Upper lobe of right lung (tissue), 1 donor: ENCODE measurements around the gene TUFT1. TPM values are rescaled to one million over a fixed set of nuclear protein-coding genes. Genes with fewer than 3 reads are reported as not detected.

Experiments
- ATAC-seq: fragments of 200-7000 bp; cut with Tn5 transposase; one replicate; pipeline ENCODE4 v1.9.1; 2020; ENCODE audit warnings: mild to moderate bottlenecking, moderate library complexity
- DNase-seq: peaks from one replicate; pipeline ENCODE4 v3.0.0-alpha.2; 2020
- H3K27ac ChIP-seq: fragments of 200-600 bp; one replicate; pipeline ENCODE4 v1.8.0; 2022
- H3K27me3 ChIP-seq: fragments of 200-600 bp; one replicate; pipeline ENCODE4 v1.8.0; 2022; ENCODE audit warnings: mild to moderate bottlenecking
- H3K36me3 ChIP-seq: fragments of 200-600 bp; one replicate; pipeline ENCODE4 v1.8.0; 2022
- H3K4me1 ChIP-seq: fragments of 200-600 bp; one replicate; pipeline ENCODE4 v1.8.0; 2022
- H3K4me3 ChIP-seq: fragments of 200-600 bp; one replicate; pipeline ENCODE4 v1.8.0; 2022; ENCODE audit warnings: mild to moderate bottlenecking
- H3K9me3 ChIP-seq: fragments of 200-600 bp; one replicate; pipeline ENCODE4 v1.8.0; 2022
- CTCF ChIP-seq: fragments of 200-600 bp; IDR thresholded peaks from one replicate; pipeline ENCODE4 v1.8.0; 2022; ENCODE audit warnings: antibody characterized with exemption
- intact Hi-C: fragments of 100-400 bp; cut with DNase I; formaldehyde crosslinking; loops from one replicate; pipeline ENCODE4 v1.11.0; 2022
- total RNA-seq: library from RNA; stranded (reverse); fragmentation: NEBNext Ultra II Directional; extraction: Animal tissue kit (Norgen Biotek cat#: 25700); gene quantifications from one replicate; pipeline ENCODE4 v1.2.1, GENCODE V29; 2021
- donor health status: DM: no; HTN: yes; CAD: no; lungs with severe emphysema.

TUFT1 gene
- total RNA-seq, 1 donor from 2014 or later, result 13.3 TPM

- intact Hi-C loops, result no loop called here
- H3K4me3 ChIP-seq, result no peak overlapping the region
- H3K27me3 ChIP-seq, result no peaks in the 10 kb centered on the region
- TF ChIP-seq CTCF, result no peak
- DNase-seq (no peak), ATAC-seq (no peak)
- H3K27ac ChIP-seq, result no peak overlapping the region
- no peaks in the 10 kb centered on the region for H3K9me3 ChIP-seq
- H3K4me1 ChIP-seq, result peaks cover 17% of the 10 kb centered on the region
- no peaks in the 10 kb centered on the region for H3K36me3 ChIP-seq
These were observed 30.1 kb upstream of the TUFT1 start for GRCh38 chr1:151510020-151510405.

- no peak for TF ChIP-seq CTCF
- no peak for DNase-seq
- no peaks in the 10 kb centered on the region for H3K36me3 ChIP-seq
- peak overlapping the region; percentile 74 for H3K4me3 ChIP-seq
- ATAC-seq, result no peak
- no peaks in the 10 kb centered on the region for H3K27me3 ChIP-seq
- H3K9me3 ChIP-seq, result no peaks in the 10 kb centered on the region
- H3K4me1 ChIP-seq, result peaks cover 17% of the 10 kb centered on the region
- intact Hi-C loops, result no loop called here
- H3K27ac ChIP-seq, result peak overlapping the region; percentile 82
These were observed 29.5 kb upstream of the TUFT1 start for GRCh38 chr1:151510614-151510956.

GRCh38 chr1:151510957-151511635, 29.0 kb upstream of the TUFT1 start, which contains the start of gene CGN:
Gene CGN (plus strand): TSS chr1:151511387. CDS start chr1:151518520, 7,133 bp downstream.
- peak within 1 kb of the TSS; percentile 74 for H3K4me3 ChIP-seq
- no peak for TF ChIP-seq CTCF
- H3K27ac ChIP-seq, result peak within 1 kb of the TSS; percentile 82
- ATAC-seq (peak; percentile 89), DNase-seq (peak; percentile 95)
- H3K9me3 ChIP-seq, result no peaks in the 10 kb centered on the region
- intact Hi-C loops, result no loop called here
- no peaks in the 10 kb centered on the region for H3K27me3 ChIP-seq
- no peaks in the 10 kb centered on the region for H3K36me3 ChIP-seq
- H3K4me1 ChIP-seq, result peaks cover 17% of the 10 kb centered on the region

GRCh38 chr1:151511636-151512215, 28.4 kb upstream of the TUFT1 start:
- peak; percentile 78 for DNase-seq
- TF ChIP-seq CTCF, result no peak
- intact Hi-C loops, result no loop called here
- ATAC-seq, result peak; percentile 2
- H3K27me3 ChIP-seq, result no peaks in the 10 kb centered on the region
- peak overlapping the region; percentile 74 for H3K4me3 ChIP-seq
- H3K4me1 ChIP-seq, result peaks cover 17% of the 10 kb centered on the region
- peak overlapping the region; percentile 82 for H3K27ac ChIP-seq
- H3K36me3 ChIP-seq, result no peaks in the 10 kb centered on the region
- no peaks in the 10 kb centered on the region for H3K9me3 ChIP-seq

GRCh38 chr1:151512326-151512725, 27.8 kb upstream of the TUFT1 start:
- H3K27me3 ChIP-seq, result no peaks in the 10 kb centered on the region
- DNase-seq (no peak), ATAC-seq (no peak)
- H3K4me1 ChIP-seq, result peaks cover 17% of the 10 kb centered on the region
- intact Hi-C loops, result no loop called here
- H3K4me3 ChIP-seq, result peak overlapping the region; percentile 74
- no peaks in the 10 kb centered on the region for H3K36me3 ChIP-seq
- H3K27ac ChIP-seq, result peak overlapping the region; percentile 82
- H3K9me3 ChIP-seq, result no peaks in the 10 kb centered on the region
- no peak for TF ChIP-seq CTCF
